Measurements from ENCODE around the gene GLT1D1. TPM values are rescaled to one million over a fixed set of nuclear protein-coding genes. Genes with fewer than 3 reads are reported as not detected.

Gene GLT1D1
- total and polyA plus RNA-seq, 2 of the 8 experiments (the other 6 are each of a cell fraction or from before 2014, with no cell fraction given), result 1.5 to 3.6 TPM

DNA sequence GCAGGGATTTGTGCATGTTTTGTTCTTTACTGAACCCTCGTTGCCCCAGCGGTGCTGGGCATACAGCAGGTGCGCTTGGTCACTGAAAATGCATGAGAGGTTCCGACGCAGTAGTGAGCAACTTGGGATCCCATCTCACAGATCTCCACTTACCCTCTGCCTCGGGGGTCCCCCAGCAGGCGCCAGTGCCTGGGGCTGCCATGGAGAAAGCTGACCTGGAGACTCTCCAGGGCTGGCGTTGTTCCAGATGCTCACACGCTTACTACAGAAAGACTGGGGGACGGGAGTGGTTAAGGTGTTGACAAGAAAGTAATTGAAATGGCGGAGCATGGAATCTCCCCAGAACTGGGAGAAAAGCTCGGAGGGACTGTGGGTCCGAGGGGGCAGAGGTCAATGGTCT lies 14.2 kb downstream of the GLT1D1 start:
- 91% methylated on average over 12 of the region's 13 CpGs; no CpG with 5 or more reads in 1 of the 2 experiments for WGBS, 2 experiments (ENCODE audit: extremely low coverage in 1 of 2, insufficient coverage in 1 of 2, insufficient read length in 1 of 2, insufficient replicate concordance in 2 of 2, low coverage in 1 of 2, low lambda C conversion rate in 2 of 2, missing lambda C conversion rate in 1 of 2)
- no peak overlapping the region for H3K27ac ChIP-seq (ENCODE audit: low read depth, low read length)
- TF ChIP-seq TAF1 (IDR thresholded peaks at IDR 0.05; ENCODE audit: low read depth, low read length) (no peak), RFX5 (IDR thresholded peaks at IDR 0.05; ENCODE audit: borderline replicate concordance, low read depth, low read length) (no peak), CTBP2 (IDR thresholded peaks at IDR 0.05; ENCODE audit: borderline replicate concordance, insufficient read depth, insufficient read length, low read length) (no peak), GABPA (IDR thresholded peaks at IDR 0.05; ENCODE audit: borderline replicate concordance, insufficient read depth, low read length) (no peak), SIX5 (IDR thresholded peaks at IDR 0.05; ENCODE audit: low read depth, low read length) (no peak), KDM1A (IDR thresholded peaks at IDR 0.05; ENCODE audit: borderline replicate concordance, low read length) (no peak), CREB1 (IDR thresholded peaks at IDR 0.05) (no peak), CHD1 (IDR thresholded peaks at IDR 0.05; ENCODE audit: low read depth, low read length) (no peak), CEBPB (IDR thresholded peaks at IDR 0.05; ENCODE audit: low read depth, low read length) (no peak), BACH1 (IDR thresholded peaks at IDR 0.05; ENCODE audit: low read length) (no peak), NANOG (IDR thresholded peaks at IDR 0.05; ENCODE audit: insufficient read depth, low read depth, low read length, poor library complexity, severe bottlenecking) (no peak), ZNF274 (IDR thresholded peaks at IDR 0.05; ENCODE audit: borderline replicate concordance, extremely low read depth, low read length) (no peak), RBBP5 (IDR thresholded peaks at IDR 0.05; ENCODE audit: borderline replicate concordance, low read depth, low read length) (no peak)
- TF ChIP-seq, protein P1, sequence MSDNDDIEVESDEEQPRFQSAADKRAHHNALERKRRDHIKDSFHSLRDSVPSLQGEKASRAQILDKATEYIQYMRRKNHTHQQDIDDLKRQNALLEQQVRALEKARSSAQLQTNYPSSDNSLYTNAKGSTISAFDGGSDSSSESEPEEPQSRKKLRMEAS (IDR thresholded peaks at IDR 0.05), result no peak
- TF ChIP-seq, protein P2, sequence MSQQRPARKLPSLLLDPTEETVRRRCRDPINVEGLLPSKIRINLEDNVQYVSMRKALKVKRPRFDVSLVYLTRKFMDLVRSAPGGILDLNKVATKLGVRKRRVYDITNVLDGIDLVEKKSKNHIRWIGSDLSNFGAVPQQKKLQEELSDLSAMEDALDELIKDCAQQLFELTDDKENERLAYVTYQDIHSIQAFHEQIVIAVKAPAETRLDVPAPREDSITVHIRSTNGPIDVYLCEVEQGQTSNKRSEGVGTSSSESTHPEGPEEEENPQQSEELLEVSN (IDR thresholded peaks at IDR 0.05), result no peak

More for the DNA sequence above, 14.2 kb downstream of the GLT1D1 start:
- DNase-seq (ENCODE audit: low read depth in 1 of 2, low spot score in 2 of 2) (no peak), FAIRE-seq (no peak)
- no peak overlapping the region for H3K18ac ChIP-seq (ENCODE audit: extremely low read depth, low read length)
- H4K5ac ChIP-seq (ENCODE audit: insufficient read length, low read depth, low read length), result no peak overlapping the region
- no peaks in the 10 kb centered on the region for H3K23me2 ChIP-seq (ENCODE audit: low read depth, low read length)
- H3K56ac ChIP-seq (replicated peaks; ENCODE audit: insufficient read length, low read depth, low read length), result no peak overlapping the region
- H3K4me1 ChIP-seq (replicated peaks in 1 of 4; ENCODE audit: control insufficient read depth in 3 of 4, insufficient read depth in 4 of 4, low read length in 3 of 4), result no peaks in the 10 kb centered on the region
- H2AFZ ChIP-seq (ENCODE audit: low read length), result no peak overlapping the region
- H3K4ac ChIP-seq (replicated peaks; ENCODE audit: insufficient read length, low read depth, low read length), result no peak overlapping the region
- H3K9ac ChIP-seq (replicated peaks in 1 of 4; ENCODE audit: extremely low read depth in 1 of 4, low read depth in 3 of 4, low read length in 3 of 4), result no peak overlapping the region
- no peaks in the 10 kb centered on the region for H4K20me1 ChIP-seq (replicated peaks in 1 of 2; ENCODE audit: control insufficient read depth in 1 of 2, insufficient read depth in 2 of 2, low read length in 2 of 2)
- no peak overlapping the region for H3K4me2 ChIP-seq (ENCODE audit: insufficient read depth in 1 of 2, low read depth in 2 of 2, low read length in 2 of 2)
- H4K8ac ChIP-seq (ENCODE audit: extremely low read depth, insufficient read depth, low read length), result no peak overlapping the region
- no peak overlapping the region for H3K23ac ChIP-seq (ENCODE audit: insufficient read length)
- no peak overlapping the region for H3K14ac ChIP-seq (ENCODE audit: insufficient read length)
- POLR2A ChIA-PET (ENCODE audit: partially characterized antibody), result no interaction called here
- no peak overlapping the region for H2BK12ac ChIP-seq (ENCODE audit: low read depth, low read length)
- H2BK15ac ChIP-seq (ENCODE audit: low read length), result no peak overlapping the region
- H2BK120ac ChIP-seq (replicated peaks; ENCODE audit: low read depth, low read length), result no peak overlapping the region
- H2BK20ac ChIP-seq (ENCODE audit: low read length), result no peak overlapping the region
- no peaks in the 10 kb centered on the region for H3K79me1 ChIP-seq (ENCODE audit: low read depth, low read length)
- H3K36me3 ChIP-seq (ENCODE audit: control insufficient read depth in 2 of 4, insufficient read depth in 4 of 4, low read length in 3 of 4), result no peaks in the 10 kb centered on the region
- H3K79me2 ChIP-seq (ENCODE audit: control insufficient read depth in 1 of 2, insufficient read depth in 2 of 2, low read length in 2 of 2), result no peaks in the 10 kb centered on the region
- no peaks in the 10 kb centered on the region for H3K9me3 ChIP-seq (ENCODE audit: insufficient read depth in 2 of 2, low read depth in 1 of 2, low read length in 1 of 2)
- CTCF ChIA-PET (ENCODE audit: partially characterized antibody), result no interaction called here
- H4K91ac ChIP-seq (replicated peaks; ENCODE audit: insufficient read length, low read length), result no peak overlapping the region
- no peak overlapping the region for H3K4me3 ChIP-seq (ENCODE audit: extremely low read depth in 1 of 4, insufficient read depth in 2 of 4, low read depth in 3 of 4, low read length in 4 of 4)
- no peak overlapping the region for H2BK5ac ChIP-seq (ENCODE audit: low read depth, low read length)
- no peak overlapping the region for H2AK5ac ChIP-seq (ENCODE audit: low read depth, low read length)
- H3K27me3 ChIP-seq (replicated peaks in 1 of 4; ENCODE audit: control insufficient read depth in 3 of 4, extremely low read depth in 1 of 4, insufficient read depth in 3 of 4, low read length in 3 of 4), result no peaks in the 10 kb centered on the region

All from H1 (cell line).